ENCODE measurements around the gene CWC27. TPM values are rescaled to one million over a fixed set of nuclear protein-coding genes. Genes with fewer than 3 reads are reported as not detected.

The CWC27 gene
- total and polyA plus RNA-seq, 9 of the 15 experiments (the other 6 are each of a cell fraction or from before 2014, with no cell fraction given): 19.7 to 49.3 (median 38.3) TPM

- WGBS (ENCODE audit: insufficient coverage, low coverage, missing lambda C conversion rate): 77% methylated on average over 9 of the region's 9 CpGs
- H3K4me1 ChIP-seq (replicated peaks in 1 of 2; ENCODE audit: control insufficient read depth in 2 of 2, insufficient read depth in 2 of 2, low read length in 2 of 2): peaks cover 14 to 24% of the 10 kb centered on the region in 2 experiments
- TF ChIP-seq ZNF263 (CRISPR knock-in tag; IDR thresholded peaks at IDR 0.05; ENCODE audit: borderline replicate concordance) (no peak), RFX1 (IDR thresholded peaks at IDR 0.05) (no peak), ZNF197 (CRISPR knock-in tag; IDR thresholded peaks at IDR 0.05; ENCODE audit: low read depth) (0 out of 2 replicates have a peak, but pooled peaks have one; percentile 17), U2AF2 (optimal IDR thresholded peaks at IDR 0.05; ENCODE audit: low read depth, low read length) (no peak)
- no peak overlapping the region for H3K4me2 ChIP-seq (ENCODE audit: insufficient read depth, low read length)
- FAIRE-seq: no peak
- ChIA-PET POLR2A (interaction anchor here (0.6 to 1.6 kb wide), 5 partner anchors 12 to 23 kb away, joined by 3 to 5 read pairs (median 3); no protein-coding TSS in a partner anchor), CTCF (ENCODE audit: low intra/inter-chr PET ratio) (no interaction called here)
- H3K36me3 ChIP-seq (ENCODE audit: control insufficient read depth, insufficient read depth, low read length): no peaks in the 10 kb centered on the region
- H3K79me2 ChIP-seq (ENCODE audit: control insufficient read depth, insufficient read depth, low read length): no peaks in the 10 kb centered on the region
- peak overlapping the region; percentile 100 for H2AFZ ChIP-seq (ENCODE audit: low read depth, low read length)
- H3K9ac ChIP-seq (ENCODE audit: insufficient read depth in 1 of 2, low read depth in 2 of 2, low read length in 2 of 2): 0 out of 4 replicates have a peak overlapping the region, but pooled peaks of 1 of the 2 experiments have one; percentile 6
- H4K20me1 ChIP-seq (replicated peaks; ENCODE audit: control insufficient read depth, insufficient read depth, low read length): no peaks in the 10 kb centered on the region
- H3K27me3 ChIP-seq (ENCODE audit: control insufficient read depth in 2 of 2, insufficient read depth in 2 of 2, low read length in 2 of 2): no peaks in the 10 kb centered on the region
- no TSS peak for BruUV-seq (replicated peaks)
- no peak overlapping the region for H3K27ac ChIP-seq (ENCODE audit: extremely low read depth, low read depth, low read length)
- H3K9me3 ChIP-seq (replicated peaks; ENCODE audit: control insufficient read depth, insufficient read depth, low read depth, low read length): no peaks in the 10 kb centered on the region
- in situ Hi-C loops (cut with MboI) (no loop called here), intact Hi-C loops (cut with micrococcal nuclease) (loop anchor here (10.0 kb wide), 1 partner anchor 219 kb away; no protein-coding TSS in a partner anchor)
- no peaks in the 10 kb centered on the region for H3K9me1 ChIP-seq (ENCODE audit: control insufficient read depth, insufficient read depth, low read length)
- no peak for DNase-seq (ENCODE audit: extremely low read depth in 1 of 4, low spot score in 3 of 4)
- no peak overlapping the region for H3K4me3 ChIP-seq
- ATAC-seq: no peak
These were observed 265.5 kb downstream of the CWC27 start for GRCh38 chr5:65034029-65034812.

Data from K562 (cell line).